VCaP (cell line): ENCODE data around the gene KCNMA1.

Experiments used
- H3K27ac ChIP-seq: fragments of 450-650 bp; 2 replicates; pipeline ENCODE4 v1.5.1; 2017
- CTCF ChIP-seq: fragments of 450-650 bp; conservative IDR thresholded peaks from 2 replicates; pipeline ENCODE4 v1.5.1; 2017; ENCODE audit warnings: mild to moderate bottlenecking, moderate library complexity

Gene KCNMA1

DNA sequence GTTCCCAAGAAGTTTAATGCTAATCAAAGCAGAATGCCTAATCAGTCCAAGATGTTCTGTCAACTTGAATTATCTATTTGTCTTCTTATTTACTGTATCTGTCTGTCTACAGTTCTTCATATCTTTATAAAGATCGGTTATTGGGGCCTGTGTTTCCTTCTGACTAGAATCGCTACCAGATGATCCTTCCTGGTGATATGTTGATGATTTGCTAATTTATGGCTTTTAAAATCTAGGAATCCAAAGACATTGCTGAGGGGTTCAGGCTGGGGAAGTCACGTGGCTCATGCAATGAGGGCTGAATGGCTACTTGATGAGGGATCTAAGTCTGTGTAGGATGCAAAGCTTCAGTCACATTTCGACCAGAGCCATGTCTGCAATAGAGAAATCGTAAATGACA lies 536.3 kb downstream of the KCNMA1 start:
- no peak for TF ChIP-seq CTCF
- H3K27ac ChIP-seq = no peak overlapping the region

GRCh38 chr10:77099136-77099535 lies 538.5 kb downstream of the KCNMA1 start:
- no peak overlapping the region for H3K27ac ChIP-seq
- TF ChIP-seq CTCF = no peak

- no peak overlapping the region for H3K27ac ChIP-seq
- TF ChIP-seq CTCF = no peak
Measured at GRCh38 chr10:77097625-77098024, 540.0 kb downstream of the KCNMA1 start.

GRCh38 chr10:77093126-77093525 lies 544.5 kb downstream of the KCNMA1 start:
- no peak overlapping the region for H3K27ac ChIP-seq
- no peak for TF ChIP-seq CTCF

DNA sequence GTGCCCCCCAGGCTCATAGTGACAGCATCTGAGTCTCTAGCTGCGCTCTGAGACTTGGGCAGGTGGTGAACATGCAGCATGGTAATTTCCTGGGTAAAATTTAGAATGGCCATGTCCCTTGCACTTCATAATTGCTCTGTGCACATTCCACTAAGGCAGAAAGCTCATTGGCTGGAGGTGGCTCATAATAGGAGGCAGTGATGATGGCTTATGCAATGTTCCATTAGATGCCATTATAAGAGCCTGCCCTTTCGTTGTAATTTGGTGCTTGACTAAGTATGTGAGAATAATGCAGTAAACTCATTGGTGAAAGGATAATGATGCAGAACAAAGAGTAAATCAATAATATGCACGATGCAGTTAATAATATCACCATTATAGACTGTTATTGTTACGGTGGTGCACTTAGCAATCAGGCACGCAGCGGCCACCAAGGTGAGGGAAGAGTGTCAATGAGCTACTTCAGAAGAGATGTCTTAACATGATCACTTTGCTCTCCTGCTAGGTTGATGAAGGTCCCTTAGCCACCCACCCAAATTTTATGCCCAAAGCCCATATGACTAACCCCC lies 545.9 kb downstream of the KCNMA1 start:
- TF ChIP-seq CTCF = no peak
- no peak overlapping the region for H3K27ac ChIP-seq

GRCh38 chr10:77090381-77091356 lies 546.9 kb downstream of the KCNMA1 start:
- no peak overlapping the region for H3K27ac ChIP-seq
- no peak for TF ChIP-seq CTCF

DNA sequence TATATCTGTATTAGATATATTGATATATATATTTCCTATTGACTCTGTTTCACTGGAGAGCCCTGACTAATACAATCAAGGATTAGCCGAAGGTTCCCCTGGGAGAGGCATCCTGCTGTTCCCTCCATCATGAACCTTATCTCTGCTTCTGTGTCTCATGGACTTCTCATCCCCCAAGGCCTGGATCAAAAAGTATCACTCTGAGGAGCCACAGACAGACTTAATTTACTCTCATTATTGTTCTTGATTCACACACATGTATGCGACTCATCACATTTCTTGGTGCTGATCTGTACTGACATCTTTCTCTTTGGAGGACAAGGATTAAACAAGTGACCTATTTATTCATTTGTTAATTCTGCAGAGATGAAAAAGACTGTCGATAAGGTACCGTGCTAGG lies 550.2 kb downstream of the KCNMA1 start:
- TF ChIP-seq CTCF = no peak

More for the DNA sequence above, 550.2 kb downstream of the KCNMA1 start:
- H3K27ac ChIP-seq = no peak overlapping the region
